DOHH2 (cell line): Measurements from ENCODE around the gene IGSF9.

Experiments used
- H3F3A ChIP-seq: fragments of 200-600 bp; sonication (generic), shearing (Covaris generic); 2 replicates; pipeline ENCODE4 v1.6.0; 2016; ENCODE audit warnings: antibody characterized with exemption, mild to moderate bottlenecking; ENCODE audit not compliant: control insufficient read depth, insufficient read depth
- H3K27ac ChIP-seq: fragments of 200-600 bp; sonication (generic); 2 replicates; pipeline ENCODE4 v1.5.1; 2014; ENCODE audit warnings: low read depth, mild to moderate bottlenecking, low read length, moderate library complexity
- H3K27me3 ChIP-seq: fragments of 200-600 bp; sonication (generic); 2 replicates; pipeline ENCODE4 v1.6.1; 2014; ENCODE audit warnings: mild to moderate bottlenecking, low read length, mixed read lengths; ENCODE audit not compliant: control insufficient read depth
- H3K36me3 ChIP-seq: fragments of 200-600 bp; sonication (generic); 2 replicates; pipeline ENCODE4 v1.6.1; 2014; ENCODE audit warnings: mild to moderate bottlenecking, low read length, moderate library complexity, mixed read lengths; ENCODE audit not compliant: control insufficient read depth
- H3K4me1 ChIP-seq: fragments of 200-600 bp; sonication (generic); 2 replicates; pipeline ENCODE4 v1.6.1; 2014; ENCODE audit warnings: mild to moderate bottlenecking, low read length, mixed read lengths; ENCODE audit not compliant: control insufficient read depth
- H3K4me2 ChIP-seq: fragments of 200-600 bp; sonication (generic); 2 replicates; pipeline ENCODE4 v1.6.0; 2014; ENCODE audit warnings: mild to moderate bottlenecking, low read length, moderate library complexity
- H3K4me3 ChIP-seq: fragments of 200-600 bp; sonication (generic); 2 replicates; pipeline ENCODE4 v1.5.1; 2014; ENCODE audit warnings: mild to moderate bottlenecking, low read length, mixed read lengths
- H3K79me2 ChIP-seq: fragments of 200-600 bp; sonication (generic); 2 replicates; pipeline ENCODE4 v1.6.1; 2014; ENCODE audit warnings: mild to moderate bottlenecking, low read length, mixed read lengths; ENCODE audit not compliant: control insufficient read depth
- H3K9me2 ChIP-seq: fragments of 200-600 bp; sonication (generic); replicated peaks from 2 replicates; pipeline ENCODE4 v1.6.1; 2014; ENCODE audit warnings: mild to moderate bottlenecking, low read length, mixed read lengths; ENCODE audit not compliant: control insufficient read depth
- H3K9me3 ChIP-seq: fragments of 200-600 bp; sonication (generic); 2 replicates; pipeline ENCODE4 v1.6.1; 2014; ENCODE audit warnings: antibody characterized with exemption, low read length, mixed read lengths; ENCODE audit not compliant: control insufficient read depth, insufficient read depth
- H4K20me1 ChIP-seq: fragments of 200-600 bp; sonication (generic); 2 replicates; pipeline ENCODE4 v1.6.0; 2014; ENCODE audit warnings: low read depth, mild to moderate bottlenecking, antibody characterized with exemption, low read length, moderate library complexity; ENCODE audit not compliant: control insufficient read depth, insufficient read depth
- CTCF ChIP-seq: fragments of 200-600 bp; sonication (generic); IDR thresholded peaks from one replicate; pipeline ENCODE4 v1.5.1; 2014; ENCODE audit warnings: antibody characterized with exemption, mild to moderate bottlenecking, low read depth, low read length; ENCODE audit not compliant: poor library complexity, severe bottlenecking
- EZH2phosphoT487 ChIP-seq: fragments of 200-600 bp; sonication (generic); IDR thresholded peaks from 2 replicates; pipeline ENCODE4 v1.6.1; 2017; ENCODE audit warnings: borderline replicate concordance, mild to moderate bottlenecking, antibody characterized with exemption, low read length, moderate library complexity, mixed read lengths

Gene IGSF9

DNA sequence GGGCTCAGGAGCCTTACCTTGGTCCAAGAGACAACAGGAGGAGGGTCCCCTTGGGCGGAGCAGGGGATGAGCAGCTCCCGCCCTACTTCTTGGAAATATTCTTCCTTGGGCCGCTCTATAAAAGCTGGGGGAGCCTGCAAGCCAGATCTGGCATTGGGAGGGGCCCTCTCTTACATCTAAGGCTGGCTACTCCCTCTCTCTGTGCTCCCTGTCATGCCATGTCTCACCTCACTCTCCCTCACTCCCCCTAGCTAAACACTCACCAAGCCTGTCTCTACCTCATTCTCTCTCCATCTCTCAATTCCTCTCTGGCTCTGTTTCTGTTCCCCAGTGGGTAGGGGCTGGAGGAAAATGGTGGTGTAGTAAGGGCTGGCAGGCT is 13.6 kb downstream of the IGSF9 start:
- H3K9me2 ChIP-seq: no peaks in the 10 kb centered on the region
- H3K79me2 ChIP-seq: no peaks in the 10 kb centered on the region
- H3K27ac ChIP-seq: no peak overlapping the region
- H3K36me3 ChIP-seq: no peaks in the 10 kb centered on the region
- H3K9me3 ChIP-seq: no peaks in the 10 kb centered on the region
- peaks cover 5% of the 10 kb centered on the region; the same call in 1 of the 2 replicates for H3K27me3 ChIP-seq
- no peaks in the 10 kb centered on the region for H4K20me1 ChIP-seq
- H3K4me2 ChIP-seq: no peak overlapping the region
- no peak overlapping the region for H3K4me3 ChIP-seq
- TF ChIP-seq EZH2phosphoT487 (no peak), CTCF (no peak)
- H3F3A ChIP-seq: no peaks in the 10 kb centered on the region; the same call in 1 of the 2 replicates
- H3K4me1 ChIP-seq: peaks cover 12% of the 10 kb centered on the region

- Histone ChIP-seq H4K20me1 (no peaks in the 10 kb centered on the region), H3F3A (no peaks in the 10 kb centered on the region; the same call in 1 of the 2 replicates), H3K27me3 (peaks cover 5% of the 10 kb centered on the region; the same call in 1 of the 2 replicates), H3K9me2 (no peaks in the 10 kb centered on the region), H3K4me1 (peaks cover 9% of the 10 kb centered on the region), H3K27ac (no peak overlapping the region), H3K36me3 (no peaks in the 10 kb centered on the region), H3K79me2 (no peaks in the 10 kb centered on the region; the same call in 1 of the 2 replicates), H3K4me2 (no peak overlapping the region), H3K9me3 (no peaks in the 10 kb centered on the region), H3K4me3 (no peak overlapping the region)
- TF ChIP-seq CTCF (no peak), EZH2phosphoT487 (no peak)
Measured at GRCh38 chr1:159931101-159931794, 14.2 kb downstream of the IGSF9 start.

- no peak for TF ChIP-seq EZH2phosphoT487
- TF ChIP-seq CTCF: no peak
- no peaks in the 10 kb centered on the region for H3K9me3 ChIP-seq
- no peaks in the 10 kb centered on the region for H3K9me2 ChIP-seq
- no peak overlapping the region for H3K4me3 ChIP-seq
- no peaks in the 10 kb centered on the region for H4K20me1 ChIP-seq
- H3K27me3 ChIP-seq: peaks cover 5% of the 10 kb centered on the region; the same call in 1 of the 2 replicates
- H3K27ac ChIP-seq: no peak overlapping the region
- H3F3A ChIP-seq: no peaks in the 10 kb centered on the region; the same call in 1 of the 2 replicates
- peaks cover 9% of the 10 kb centered on the region for H3K4me1 ChIP-seq
- no peak overlapping the region for H3K4me2 ChIP-seq
- peaks cover 6% of the 10 kb centered on the region for H3K79me2 ChIP-seq
- H3K36me3 ChIP-seq: no peaks in the 10 kb centered on the region
Measured at GRCh38 chr1:159930634-159931033, 14.8 kb downstream of the IGSF9 start.
